GM19099 (cell line): ENCODE measurements around the gene FIGNL2.

Source experiments
- POLR2A ChIP-seq: IDR thresholded peaks from 3 replicates; pipeline ENCODE4 v1.6.1; 2011; ENCODE audit warnings: low read depth; ENCODE audit not compliant: insufficient read length; ENCODE audit errors: extremely low read depth

Gene FIGNL2

DNA sequence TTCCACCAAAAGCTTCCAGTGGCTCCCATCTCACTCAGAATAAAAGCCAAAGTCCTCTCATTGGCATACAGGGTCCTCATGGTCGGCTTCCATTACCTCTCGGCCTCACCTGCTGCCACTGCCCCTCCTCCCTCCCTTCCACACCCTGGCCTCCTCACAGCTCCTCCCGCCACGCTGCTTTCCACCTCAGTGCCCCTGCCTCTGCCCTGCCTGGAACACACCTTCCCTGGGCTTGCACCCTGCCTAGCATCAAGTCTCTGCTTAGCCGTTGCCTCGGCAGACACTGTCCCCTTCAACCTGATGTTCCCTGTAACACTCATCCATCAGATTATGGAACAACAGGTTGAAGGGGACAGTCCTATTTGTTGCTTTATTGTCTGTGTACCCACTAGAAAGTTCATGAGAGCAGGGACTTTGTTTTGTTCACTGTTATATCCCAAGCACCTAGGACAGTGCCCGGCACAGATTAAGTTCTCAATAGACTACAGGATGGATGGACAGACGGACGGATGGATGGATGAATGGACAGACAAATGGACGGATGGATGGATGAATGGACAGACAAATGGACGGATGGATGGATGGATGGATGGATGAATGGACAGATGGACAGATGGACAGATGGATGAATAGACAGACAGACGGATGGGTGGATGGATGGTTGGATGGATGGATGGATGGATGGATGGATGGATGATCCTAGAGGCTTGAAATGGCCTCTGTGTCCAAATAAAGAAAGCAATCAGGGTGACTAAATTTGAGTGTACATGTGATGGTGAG, 14.9 kb downstream of the FIGNL2 start:
- no peak for TF ChIP-seq POLR2A

GRCh38 chr12:51832354-51833107, 16.0 kb downstream of the FIGNL2 start:
- no peak for TF ChIP-seq POLR2A

DNA sequence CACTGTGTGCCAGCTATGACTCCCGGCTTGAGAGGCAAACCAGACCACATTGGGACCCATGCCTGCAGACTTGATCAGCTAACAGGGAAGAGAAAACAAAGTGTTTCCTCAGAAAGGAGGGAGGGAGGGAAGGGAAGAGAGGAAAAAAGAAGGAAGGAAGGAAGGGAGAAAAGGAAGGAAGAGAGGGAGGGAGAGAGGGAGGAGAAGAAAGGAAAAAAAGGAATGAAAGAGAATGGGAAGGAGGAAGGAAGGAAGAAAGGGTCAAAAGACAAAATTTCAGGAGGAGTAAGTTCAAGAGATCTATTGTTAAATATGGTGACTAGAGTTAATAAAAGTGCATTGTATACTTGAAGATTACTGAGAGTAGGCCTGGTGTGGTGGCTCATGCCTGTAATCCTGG, 18.9 kb downstream of the FIGNL2 start:
- TF ChIP-seq POLR2A, result no peak

DNA sequence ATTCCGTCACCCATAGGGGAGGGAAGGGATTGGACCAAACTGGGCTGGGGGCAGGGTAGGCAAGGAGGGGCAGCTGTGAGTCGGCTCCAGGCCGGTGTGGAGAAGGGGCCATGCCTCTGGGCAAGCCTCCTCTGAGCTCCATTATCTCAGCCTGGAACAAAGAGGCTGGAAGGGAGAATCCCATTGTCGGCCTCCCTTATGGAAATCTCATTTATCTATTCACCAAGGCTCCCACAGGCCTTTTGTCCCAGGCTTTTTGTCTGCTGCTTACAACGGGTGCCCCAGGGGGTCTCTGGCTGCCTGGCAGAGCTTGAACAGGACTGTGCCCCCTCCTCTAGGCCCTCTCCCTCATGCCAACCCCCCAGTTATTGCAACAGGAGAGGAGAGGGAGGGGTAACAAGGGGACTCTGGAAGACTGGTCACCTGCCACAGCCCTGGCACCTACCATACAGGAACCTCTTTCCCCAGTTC, 19.5 kb downstream of the FIGNL2 start:
- no peak for TF ChIP-seq POLR2A

- no peak for TF ChIP-seq POLR2A
Observed at GRCh38 chr12:51827925-51828818, 20.3 kb downstream of the FIGNL2 start.

DNA sequence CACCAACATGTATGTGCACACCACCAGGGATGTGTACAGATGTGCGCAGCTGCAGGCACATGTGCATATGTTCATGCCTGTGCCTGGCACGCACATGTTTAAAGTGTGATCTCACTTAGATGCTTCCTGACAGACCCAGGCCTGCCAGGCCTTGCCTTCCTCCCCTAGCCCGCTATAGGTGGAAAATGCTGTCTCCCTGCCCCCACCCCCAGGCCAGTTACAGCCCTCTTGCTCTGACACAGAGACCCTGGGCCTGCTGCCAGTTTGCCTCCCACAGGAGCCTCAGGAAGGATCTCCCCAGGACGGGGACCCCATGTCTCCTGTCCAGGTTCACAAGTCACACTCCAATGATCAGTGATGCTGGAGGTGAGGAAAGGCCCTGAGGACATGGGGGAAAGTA, 21.6 kb downstream of the FIGNL2 start:
- TF ChIP-seq POLR2A, result no peak

DNA sequence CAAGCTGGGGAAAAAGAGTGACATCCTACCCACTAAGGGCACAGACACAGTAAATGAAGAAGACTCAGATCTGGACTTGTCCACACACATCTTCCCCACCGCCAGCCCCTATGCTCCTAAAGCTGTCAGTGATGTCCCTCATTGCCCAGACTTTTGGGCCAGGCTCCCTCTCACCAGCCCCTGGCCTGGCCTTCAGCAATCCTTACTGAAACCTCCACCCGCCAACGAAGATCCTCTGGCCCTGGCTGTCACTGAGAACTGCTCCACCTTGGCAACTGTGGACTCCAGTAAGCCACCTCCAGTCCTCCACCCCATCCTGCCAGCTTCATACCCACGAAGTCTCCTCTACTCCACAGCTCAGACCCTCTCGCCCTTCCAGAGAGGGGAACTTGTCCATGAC, 23.3 kb downstream of the FIGNL2 start:
- TF ChIP-seq POLR2A, result no peak

GRCh38 chr12:51823875-51824565, 24.5 kb downstream of the FIGNL2 start:
- TF ChIP-seq POLR2A, result no peak

DNA sequence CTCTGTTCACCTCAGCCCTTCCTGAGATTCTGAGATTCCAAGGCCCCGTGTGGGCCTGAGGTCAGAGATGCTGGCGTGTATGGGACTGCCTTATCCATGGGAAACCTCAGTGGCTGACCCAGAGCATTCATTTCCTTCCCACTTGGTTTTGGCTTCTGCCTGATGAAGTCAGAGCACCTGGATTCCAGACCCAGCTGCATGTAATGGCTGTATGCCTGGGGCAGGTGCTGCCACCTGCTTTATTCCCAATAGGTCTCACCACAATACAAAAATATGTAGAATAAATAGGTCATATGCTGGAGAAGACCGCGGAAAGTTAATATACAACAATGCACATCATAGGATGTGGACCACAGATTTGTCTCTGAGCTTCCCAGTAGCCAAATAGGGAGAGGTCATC, 25.6 kb downstream of the FIGNL2 start:
- no peak for TF ChIP-seq POLR2A

- TF ChIP-seq POLR2A, result no peak
Observed at GRCh38 chr12:51822261-51822616, 26.3 kb downstream of the FIGNL2 start.

DNA sequence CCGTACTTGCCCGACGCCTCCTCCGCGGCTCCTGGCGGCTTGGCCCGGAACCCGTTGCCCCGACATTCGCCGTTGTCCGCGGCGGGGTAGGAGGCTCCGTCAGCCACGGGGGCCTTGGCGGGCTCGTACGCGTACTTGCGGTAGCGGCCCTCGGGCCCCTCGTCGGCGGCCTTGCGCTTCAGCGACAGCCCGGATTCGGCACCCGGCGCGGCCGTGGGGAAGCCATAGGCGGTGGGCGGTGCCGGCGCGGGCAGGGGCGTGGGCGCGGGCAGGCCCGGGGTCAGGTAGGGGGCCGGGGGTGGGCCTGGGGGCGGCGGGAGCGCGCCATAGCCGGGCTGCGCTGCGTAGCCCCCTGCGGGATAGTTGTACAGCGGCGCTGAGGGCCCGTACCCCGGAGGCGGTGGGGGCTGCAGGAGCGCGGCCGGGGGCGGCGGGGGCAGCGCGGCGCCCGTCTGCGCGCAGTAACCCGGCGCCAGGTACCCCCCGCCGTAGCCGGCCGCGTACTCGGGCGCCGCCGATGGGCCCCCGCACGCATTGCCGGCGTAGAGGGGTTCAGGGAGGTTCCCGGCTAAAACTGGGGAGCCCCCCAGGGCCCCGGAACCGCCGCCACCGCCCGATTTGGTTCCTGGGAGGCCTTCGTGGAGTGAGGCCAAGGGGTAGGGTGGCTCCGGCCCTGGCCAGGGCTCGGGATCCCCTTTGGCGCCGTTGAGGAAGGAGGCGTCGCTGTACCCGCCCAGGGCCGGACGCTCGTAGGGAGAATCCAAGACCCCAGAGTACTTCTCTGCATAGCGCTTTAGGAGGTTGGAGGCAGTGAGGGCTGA, 26.9 kb downstream of the FIGNL2 start:
- TF ChIP-seq POLR2A, result no peak

DNA sequence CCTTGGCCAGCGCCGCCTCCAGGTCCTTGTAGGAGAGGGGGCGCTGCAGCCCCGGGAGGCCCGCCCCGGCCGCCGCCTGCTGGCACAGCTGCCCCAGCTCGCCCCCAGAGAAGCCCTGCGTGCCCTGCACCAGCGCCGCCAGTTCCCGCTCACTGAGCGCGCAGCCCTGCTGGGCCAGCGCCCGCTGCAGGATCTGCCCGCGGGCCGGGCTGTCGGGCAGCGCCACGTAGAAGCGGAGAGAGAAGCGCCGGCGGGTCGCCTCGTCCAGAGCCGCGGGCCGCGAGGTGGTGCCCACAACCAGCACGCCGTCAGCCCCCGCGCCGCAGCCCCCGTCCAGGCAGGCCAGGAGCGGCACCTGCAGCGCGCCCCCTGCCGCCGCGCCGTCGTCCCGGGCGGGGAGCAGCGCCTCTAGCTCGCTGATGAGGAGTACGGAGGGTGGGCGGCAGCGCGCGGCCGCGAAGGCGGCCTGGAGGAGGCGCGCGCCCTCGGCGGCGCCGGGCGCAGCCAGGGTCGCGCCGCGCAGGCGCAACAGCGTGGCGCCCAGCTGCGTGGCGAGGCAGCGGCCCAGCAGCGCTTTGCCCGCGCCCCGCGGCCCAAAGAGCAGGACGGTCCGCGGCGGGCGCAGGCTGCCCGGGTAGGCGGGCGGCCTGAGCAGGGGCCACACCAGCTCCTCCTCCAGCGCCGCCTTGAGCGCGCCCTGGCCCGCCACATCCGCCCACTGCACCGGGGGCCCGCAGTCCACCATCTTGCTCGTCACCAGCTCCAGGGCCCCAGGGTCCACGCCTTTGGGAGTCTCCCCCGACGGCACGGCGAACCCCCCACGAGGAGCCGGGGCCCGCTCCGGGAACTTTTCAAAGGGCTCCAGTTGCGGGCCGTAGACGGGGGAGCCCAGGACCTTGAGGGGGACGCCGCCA, 27.7 kb downstream of the FIGNL2 start:
- TF ChIP-seq POLR2A, result no peak
